Lower leg skin (tissue), 4 donors: ENCODE results near the gene MXD1. TPM values are rescaled to one million over a fixed set of nuclear protein-coding genes. Genes with fewer than 3 reads are reported as not detected.

Source experiments
- DNase-seq, 2 donors: peaks; one replicate each; pipeline ENCODE4 v3.0.0-alpha.2; 2019; ENCODE audit warnings: low spot score in 2 of 2
- H3K4me3 ChIP-seq: fragments of 200-600 bp; sonication (generic); 2 replicates; pipeline ENCODE4 v1.5.1; 2017; ENCODE audit warnings: mild to moderate bottlenecking, low read depth; ENCODE audit not compliant: poor library complexity, severe bottlenecking
- POLR2A ChIP-seq, 2 donors: fragments of 450-650 bp; IDR thresholded peaks; one replicate each; pipeline ENCODE4 v1.6.1; 2016 to 2017; ENCODE audit warnings: antibody characterized with exemption in 2 of 2, mild to moderate bottlenecking in 1 of 2, moderate library complexity in 1 of 2
- WGBS, 2 donors: methylation state at CpG; one replicate each; pipeline ENCODE4 v1.1.5; 2018; 5-methylcytosine and 5-hydroxymethylcytosine counted together
- intact Hi-C: fragments of 100-400 bp; cut with DNase I; formaldehyde crosslinking; loops from one replicate; pipeline ENCODE4 v1.15.0; 2023; ENCODE audit warnings: low total_unique reads
- total RNA-seq, 4 donors: library from RNA; depleted of rRNA; stranded (reverse); fragments of >200 nt; gene quantifications; one replicate each; pipeline ENCODE4 v1.1.0, GENCODE V29; 2016
- TF ChIP-seq, protein P1 (sequence below), 3 donors: fragments of 450-650 bp; IDR thresholded peaks; one replicate each; pipeline ENCODE4 v1.5.1; 2016; ENCODE audit warnings: antibody characterized with exemption in 3 of 3, mild to moderate bottlenecking in 3 of 3, moderate library complexity in 2 of 3

The MXD1 gene
- total RNA-seq, 4 donors from 2014 or later, result 19.1 to 26.6 (median 23.9) TPM

DNA sequence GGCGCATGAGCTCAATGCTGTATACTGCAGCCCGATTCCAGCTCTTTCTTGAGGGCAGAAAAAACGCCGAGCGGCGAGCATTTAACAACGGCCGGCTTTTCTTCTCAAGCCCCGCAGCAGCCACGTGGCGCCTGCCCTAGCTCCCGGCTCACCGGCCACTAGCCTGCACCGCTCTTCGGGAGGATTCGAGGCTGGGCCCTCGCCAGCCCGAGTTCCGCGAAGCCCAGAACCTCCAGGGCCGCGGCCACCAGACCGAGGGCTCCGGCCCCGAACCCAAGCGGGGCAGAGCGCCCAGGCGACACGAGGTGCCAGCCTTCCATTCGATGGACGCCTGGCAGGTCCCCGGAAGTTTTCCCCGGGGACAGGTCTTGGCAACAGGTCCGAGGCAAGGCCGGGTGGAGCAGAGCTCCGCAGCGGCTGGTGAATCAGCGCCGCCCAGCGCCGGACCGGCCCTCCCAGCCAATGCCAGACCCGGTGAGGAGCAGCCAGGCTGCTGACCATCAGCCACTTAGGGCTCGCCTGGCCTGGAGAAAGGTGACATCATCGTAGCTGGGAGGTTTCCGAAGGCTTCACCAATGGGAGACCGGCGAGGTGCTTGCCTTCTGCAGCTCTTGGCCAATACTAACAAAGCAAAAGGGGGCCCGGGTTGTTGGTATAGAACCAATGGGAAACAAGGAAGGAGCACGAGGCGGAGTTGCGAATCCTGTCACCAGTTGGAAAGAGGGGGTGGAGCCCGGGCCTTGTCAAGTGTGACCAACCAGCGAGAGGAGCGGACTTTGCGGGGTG is 552 bp upstream of the MXD1 start:
- intact Hi-C loops, result loop anchor here (2.0 kb wide), 1 partner anchor 228 kb away; no protein-coding TSS in a partner anchor
- WGBS, 2 donors, result 1% methylated on average over 31 to 34 of the region's 56 CpGs
- H3K4me3 ChIP-seq, result peak overlapping the region; percentile 37
- TF ChIP-seq, protein P1, sequence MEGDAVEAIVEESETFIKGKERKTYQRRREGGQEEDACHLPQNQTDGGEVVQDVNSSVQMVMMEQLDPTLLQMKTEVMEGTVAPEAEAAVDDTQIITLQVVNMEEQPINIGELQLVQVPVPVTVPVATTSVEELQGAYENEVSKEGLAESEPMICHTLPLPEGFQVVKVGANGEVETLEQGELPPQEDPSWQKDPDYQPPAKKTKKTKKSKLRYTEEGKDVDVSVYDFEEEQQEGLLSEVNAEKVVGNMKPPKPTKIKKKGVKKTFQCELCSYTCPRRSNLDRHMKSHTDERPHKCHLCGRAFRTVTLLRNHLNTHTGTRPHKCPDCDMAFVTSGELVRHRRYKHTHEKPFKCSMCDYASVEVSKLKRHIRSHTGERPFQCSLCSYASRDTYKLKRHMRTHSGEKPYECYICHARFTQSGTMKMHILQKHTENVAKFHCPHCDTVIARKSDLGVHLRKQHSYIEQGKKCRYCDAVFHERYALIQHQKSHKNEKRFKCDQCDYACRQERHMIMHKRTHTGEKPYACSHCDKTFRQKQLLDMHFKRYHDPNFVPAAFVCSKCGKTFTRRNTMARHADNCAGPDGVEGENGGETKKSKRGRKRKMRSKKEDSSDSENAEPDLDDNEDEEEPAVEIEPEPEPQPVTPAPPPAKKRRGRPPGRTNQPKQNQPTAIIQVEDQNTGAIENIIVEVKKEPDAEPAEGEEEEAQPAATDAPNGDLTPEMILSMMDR (IDR thresholded peaks at IDR 0.05), result peak in 1 of 3 donors; percentile 53
- TF ChIP-seq POLR2A (IDR thresholded peaks at IDR 0.05), result peak in 1 of 2 donors; percentile 75
- DNase-seq, result peak; percentile 100

GRCh38 chr2:69916106-69916505 is 1.2 kb downstream of the MXD1 start:
- DNase-seq, result no peak
- WGBS, 2 donors, result 35 to 38% methylated on average over 2 of the region's 2 CpGs
- no peak for TF ChIP-seq POLR2A (IDR thresholded peaks at IDR 0.05)
- intact Hi-C loops, result loop anchor here (5.0 kb wide), 1 partner anchor 156 kb away; no protein-coding TSS in a partner anchor
- no peak overlapping the region for H3K4me3 ChIP-seq

- intact Hi-C loops, result loop anchor here (5.0 kb wide), 1 partner anchor 154 kb away; no protein-coding TSS in a partner anchor
- no peak overlapping the region for H3K4me3 ChIP-seq
- WGBS, 2 donors, result 36 to 39% methylated on average over 3 of the region's 3 CpGs
- no peak for DNase-seq
- no peak for TF ChIP-seq POLR2A (IDR thresholded peaks at IDR 0.05)
- TF ChIP-seq, protein P1 (IDR thresholded peaks at IDR 0.05), result no peak
Measured at GRCh38 chr2:69917852-69918251, 2.9 kb downstream of the MXD1 start.

- intact Hi-C loops, result loop anchor here (5.0 kb wide), 1 partner anchor 154 kb away; no protein-coding TSS in a partner anchor
Measured at GRCh38 chr2:69918401-69918800, 3.5 kb downstream of the MXD1 start.

DNA sequence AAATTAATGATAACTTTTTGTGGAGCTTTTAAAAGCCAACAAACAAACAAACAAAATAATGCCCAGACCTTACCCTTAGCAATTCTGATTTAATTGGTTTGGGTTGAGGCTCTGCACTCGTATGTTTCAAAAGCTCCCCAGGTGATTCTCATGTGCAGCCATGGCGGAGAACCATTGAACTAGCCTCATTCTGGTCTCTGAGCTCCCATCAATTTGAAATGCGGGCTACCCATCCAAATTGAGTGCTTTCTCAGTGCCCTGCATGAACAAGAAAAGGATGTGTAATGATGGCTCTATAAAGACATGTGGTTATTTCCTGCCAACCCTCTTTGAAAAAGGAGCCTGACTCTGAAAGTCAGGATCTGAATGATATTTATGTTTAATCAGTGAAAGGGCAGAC is 8.2 kb downstream of the MXD1 start:
- DNase-seq, result no peak
- intact Hi-C loops, result no loop called here
- TF ChIP-seq POLR2A (IDR thresholded peaks at IDR 0.05), result no peak
- TF ChIP-seq, protein P1 (IDR thresholded peaks at IDR 0.05), result no peak
- no peak overlapping the region for H3K4me3 ChIP-seq
- WGBS, 2 donors, result 98 to 100% methylated on average over 3 of the region's 3 CpGs

More at GRCh38 chr2:69918401-69918800, 3.5 kb downstream of the MXD1 start:
- no peak for DNase-seq
- TF ChIP-seq, protein P1 (IDR thresholded peaks at IDR 0.05), result no peak
- TF ChIP-seq POLR2A (IDR thresholded peaks at IDR 0.05), result no peak
- H3K4me3 ChIP-seq, result no peak overlapping the region
- WGBS, 2 donors, result 47 to 62% methylated on average over 3 of the region's 3 CpGs

DNA sequence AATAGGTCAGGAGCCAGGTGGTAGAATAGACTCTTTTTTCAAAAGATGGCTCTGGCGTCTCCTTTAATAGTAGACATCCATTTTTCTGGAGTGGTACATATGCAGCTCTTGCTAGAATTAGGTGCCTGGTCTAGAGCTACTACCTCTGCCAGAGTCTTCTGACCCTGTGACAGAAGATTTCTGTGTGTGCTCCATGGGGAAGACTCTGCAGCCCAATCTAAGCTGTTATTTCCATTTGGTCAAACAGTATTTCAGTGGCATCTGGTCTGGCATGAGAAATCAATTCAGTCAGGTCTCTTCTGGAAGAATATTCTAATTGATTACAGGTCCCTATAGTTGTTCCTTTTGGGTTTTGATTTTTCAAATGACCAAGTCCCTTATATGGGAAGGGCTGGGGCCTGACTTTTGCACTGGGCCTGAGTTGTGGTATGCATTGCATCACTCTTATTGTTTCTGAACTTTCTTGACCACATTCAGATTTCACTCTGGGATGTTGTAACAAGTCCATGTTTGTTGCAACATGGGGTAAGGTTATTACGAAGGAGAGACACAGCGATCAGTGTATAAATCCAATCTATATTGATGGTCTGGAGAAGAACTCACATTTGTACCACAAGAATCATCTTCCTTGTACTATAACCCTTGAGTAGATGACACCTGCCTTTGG is 12.1 kb downstream of the MXD1 start:
- no peak for DNase-seq
- H3K4me3 ChIP-seq, result no peak overlapping the region
- WGBS, 2 donors, result 56 to 66% methylated on average over 3 of the region's 3 CpGs
- no peak for TF ChIP-seq POLR2A (IDR thresholded peaks at IDR 0.05)
- TF ChIP-seq, protein P1 (IDR thresholded peaks at IDR 0.05), result no peak
- intact Hi-C loops, result no loop called here
